Measurements from ENCODE around the gene EFL1.

- TF ChIP-seq CTCF (IDR thresholded peaks at IDR 0.05) (no peak), POLR2A (IDR thresholded peaks at IDR 0.05) (no peak)
Observed at GRCh38 chr15:82183121-82184031, 79.2 kb downstream of the EFL1 start.
